H9 (cell line): ENCODE measurements around the gene TMEM106C. TPM values are rescaled to one million over a fixed set of nuclear protein-coding genes. Genes with fewer than 3 reads are reported as not detected.

Experiments
- DNase-seq: peaks from one replicate; pipeline ENCODE4 v3.0.0-alpha.2; 2017
- H2AFZ ChIP-seq: one replicate; pipeline ENCODE4 v1.6.1; 2013; ENCODE audit warnings: mild to moderate bottlenecking, low read length, control low read depth, moderate library complexity
- H2AK5ac ChIP-seq: 2 replicates; pipeline ENCODE4 v1.6.1; 2013; ENCODE audit warnings: low read length, control low read depth, mixed read lengths; ENCODE audit not compliant: insufficient read length
- H2BK120ac ChIP-seq: one replicate; pipeline ENCODE4 v1.6.1; 2013; ENCODE audit warnings: low read depth, mild to moderate bottlenecking, low read length, control low read depth, inconsistent platforms; ENCODE audit not compliant: poor library complexity, severe bottlenecking
- H2BK12ac ChIP-seq: 2 replicates; pipeline ENCODE4 v1.6.1; 2013; ENCODE audit warnings: low read length, control low read depth, mixed read lengths, low read depth; ENCODE audit not compliant: insufficient read length
- H2BK15ac ChIP-seq: 2 replicates; pipeline ENCODE4 v1.6.1; 2013; ENCODE audit warnings: low read depth, low read length, control low read depth
- H2BK20ac ChIP-seq: one replicate; pipeline ENCODE4 v1.6.1; 2013; ENCODE audit warnings: low read depth, mild to moderate bottlenecking, low read length, control low read depth, inconsistent platforms; ENCODE audit not compliant: poor library complexity, severe bottlenecking
- H2BK5ac ChIP-seq: 2 replicates; pipeline ENCODE4 v1.6.1; 2013; ENCODE audit warnings: low read length, control low read depth, mixed read lengths; ENCODE audit not compliant: insufficient read length
- H3K14ac ChIP-seq: 2 replicates; pipeline ENCODE4 v1.6.1; 2013; ENCODE audit warnings: low read length, control low read depth; ENCODE audit not compliant: insufficient read depth
- H3K18ac ChIP-seq: 2 replicates; pipeline ENCODE4 v1.6.1; 2013; ENCODE audit warnings: low read depth, mild to moderate bottlenecking, mixed read lengths, low read length, control low read depth; ENCODE audit not compliant: insufficient read length
- H3K23ac ChIP-seq: 2 replicates; pipeline ENCODE4 v1.6.1; 2013; ENCODE audit warnings: low read length, control low read depth, mixed read lengths, low read depth; ENCODE audit not compliant: insufficient read length
- H3K23me2 ChIP-seq: 2 replicates; pipeline ENCODE4 v1.6.1; 2013; ENCODE audit warnings: low read depth, mild to moderate bottlenecking, mixed read lengths, low read length, control low read depth; ENCODE audit not compliant: insufficient read length, poor library complexity, severe bottlenecking
- H3K27ac ChIP-seq: 2 replicates; pipeline ENCODE4 v1.5.1; 2013; ENCODE audit warnings: low read length, control low read depth, mixed read lengths, low read depth; ENCODE audit not compliant: insufficient read length
- H3K27me3 ChIP-seq: 2 replicates; pipeline ENCODE4 v1.6.1; 2013; ENCODE audit warnings: low read length, control low read depth, inconsistent platforms; ENCODE audit not compliant: insufficient read depth
- H3K4ac ChIP-seq: 2 replicates; pipeline ENCODE4 v1.6.1; 2013; ENCODE audit warnings: low read depth, mild to moderate bottlenecking, control low read depth, inconsistent platforms, low read length, moderate library complexity
- H3K4me1 ChIP-seq: 2 replicates; pipeline ENCODE4 v1.6.1; 2013; ENCODE audit warnings: low read length, control low read depth, inconsistent platforms; ENCODE audit not compliant: insufficient read depth
- H3K4me2 ChIP-seq: 2 replicates; pipeline ENCODE4 v1.6.1; 2013; ENCODE audit warnings: low read length, control low read depth, mixed read lengths; ENCODE audit not compliant: insufficient read length, insufficient read depth
- H3K56ac ChIP-seq: 2 replicates; pipeline ENCODE4 v1.6.1; 2013; ENCODE audit warnings: low read depth, mild to moderate bottlenecking, mixed read lengths, low read length, control low read depth; ENCODE audit not compliant: insufficient read length
- H3K79me1 ChIP-seq: 2 replicates; pipeline ENCODE4 v1.6.1; 2013; ENCODE audit warnings: low read depth, mild to moderate bottlenecking, moderate library complexity, low read length, control low read depth, inconsistent platforms; ENCODE audit not compliant: insufficient read depth, poor library complexity, severe bottlenecking
- H3K79me2 ChIP-seq: 2 replicates; pipeline ENCODE4 v1.6.1; 2013; ENCODE audit warnings: low read length, control low read depth, inconsistent platforms; ENCODE audit not compliant: insufficient read depth
- H3K9ac ChIP-seq: 2 replicates; pipeline ENCODE4 v1.6.1; 2013; ENCODE audit warnings: low read length, control low read depth, mixed read lengths; ENCODE audit not compliant: insufficient read length; ENCODE audit errors: extremely low read depth
- H3K9me3 ChIP-seq: one replicate; pipeline ENCODE4 v1.6.1; 2013; ENCODE audit warnings: low read depth, low read length, inconsistent platforms; ENCODE audit not compliant: control insufficient read depth
- H3T11ph ChIP-seq: one replicate; pipeline ENCODE4 v1.6.1; 2013; ENCODE audit warnings: mild to moderate bottlenecking, low read length, control low read depth, inconsistent platforms
- H4K20me1 ChIP-seq: one replicate; pipeline ENCODE4 v1.6.1; 2013; ENCODE audit not compliant: control insufficient read depth, insufficient read length, insufficient read depth
- H4K5ac ChIP-seq: 2 replicates; pipeline ENCODE4 v1.6.1; 2013; ENCODE audit warnings: low read depth, mild to moderate bottlenecking, mixed read lengths, low read length, control low read depth; ENCODE audit not compliant: insufficient read length
- H4K8ac ChIP-seq: replicated peaks from 2 replicates; pipeline ENCODE4 v1.6.1; 2013; ENCODE audit warnings: low read length, control low read depth, mixed read lengths, low read depth; ENCODE audit not compliant: insufficient read length
- H4K91ac ChIP-seq: 2 replicates; pipeline ENCODE4 v1.6.1; 2013; ENCODE audit warnings: low read depth, mild to moderate bottlenecking, moderate library complexity, mixed read lengths, low read length, control low read depth; ENCODE audit not compliant: insufficient read length
- H3K27ac Mint-ChIP-seq, 3 experiments: 2 replicates in 2 of 3; 3 replicates in 1 of 3; pipeline ENCODE4 v1.8.0; 2020 to 2021; ENCODE audit warnings: mixed read lengths in 3 of 3, mild to moderate bottlenecking in 1 of 3, moderate library complexity in 1 of 3
- H3K27me3 Mint-ChIP-seq: 2 replicates; pipeline ENCODE4 v1.8.0; 2021; ENCODE audit warnings: low read depth, mild to moderate bottlenecking, moderate library complexity, mixed read lengths
- H3K36me3 Mint-ChIP-seq, 3 experiments: 2 replicates in 2 of 3; 3 replicates in 1 of 3; pipeline ENCODE4 v1.8.0; 2020 to 2021; ENCODE audit warnings: low read depth in 3 of 3, mixed read lengths in 3 of 3; ENCODE audit not compliant: insufficient read depth in 1 of 3
- H3K4me1 Mint-ChIP-seq, 2 experiments: 2 replicates each; pipeline ENCODE4 v1.8.0; 2020; ENCODE audit warnings: mixed read lengths in 2 of 2
- H3K4me3 Mint-ChIP-seq, 2 experiments: 2 replicates in 1 of 2; 3 replicates in 1 of 2; pipeline ENCODE4 v1.8.0; 2020 to 2021; ENCODE audit warnings: mild to moderate bottlenecking in 2 of 2, mixed read lengths in 2 of 2, moderate library complexity in 1 of 2
- H3K9me3 Mint-ChIP-seq, 2 experiments: 2 replicates in 1 of 2; 3 replicates in 1 of 2; pipeline ENCODE4 v1.8.0; 2020; ENCODE audit warnings: mild to moderate bottlenecking in 2 of 2, mixed read lengths in 2 of 2, moderate library complexity in 1 of 2
- WGBS: extraction: QIAGEN DNeasy Blood & Tissue Kit; methylation state at CpG from one replicate; pipeline ENCODE4 v1.1.7; 2013; ENCODE audit warnings: missing lambda C conversion rate, low lambda C conversion rate, mixed read lengths; ENCODE audit not compliant: insufficient read length; ENCODE audit errors: extremely low coverage; 5-methylcytosine and 5-hydroxymethylcytosine counted together
- total RNA-seq: library from RNA; stranded (reverse); gene quantifications from 2 replicates; pipeline ENCODE4 v1.2.1, GENCODE V29; 2021
- TF ChIP-seq, protein P1 (sequence below): fragments of 200-600 bp; sonication (generic); conservative IDR thresholded peaks from 3 replicates; pipeline ENCODE4 v1.8.0; 2021; ENCODE audit warnings: antibody characterized with exemption, mild to moderate bottlenecking

TMEM106C gene
- total RNA-seq, 1 experiment from 2014 or later, result 43.7 TPM

DNA sequence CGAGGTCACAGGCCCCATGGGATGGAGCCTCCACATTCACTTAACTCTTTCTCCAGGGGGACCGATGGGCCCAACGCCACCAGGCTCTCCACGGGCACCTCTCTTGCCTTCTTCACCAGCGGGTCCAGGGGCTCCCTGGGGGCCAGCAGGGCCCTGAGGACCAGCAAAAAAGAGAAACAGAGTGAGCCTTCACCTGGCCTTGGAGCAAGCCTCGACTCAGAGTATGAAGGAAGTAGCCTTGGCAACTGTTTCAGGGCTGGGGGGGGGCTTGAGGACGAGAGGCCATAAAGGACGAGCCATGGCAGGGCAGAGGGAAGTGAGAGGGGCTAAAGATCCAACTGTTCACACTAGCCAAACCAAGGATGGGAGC lies 22.9 kb downstream of the TMEM106C start:
- no peak overlapping the region for H3K14ac ChIP-seq
- peaks cover 0 to 3% of the 10 kb centered on the region in 2 experiments; a peak in 1 of 5 replicates for H3K9me3 Mint-ChIP-seq
- peaks cover 12 to 13% of the 10 kb centered on the region in 2 experiments for H3K4me1 Mint-ChIP-seq
- no peak overlapping the region for H3K4me3 Mint-ChIP-seq
- H4K91ac ChIP-seq, result no peak overlapping the region
- H2AFZ ChIP-seq, result no peak overlapping the region
- H3K9me3 ChIP-seq, result no peaks in the 10 kb centered on the region
- no peak overlapping the region for H2BK120ac ChIP-seq
- no peak for DNase-seq
- no peak overlapping the region for H2BK20ac ChIP-seq
- no peak overlapping the region for H3K56ac ChIP-seq
- no peak overlapping the region for H2BK12ac ChIP-seq
- no peak overlapping the region for H3K9ac ChIP-seq
- TF ChIP-seq, protein P1, sequence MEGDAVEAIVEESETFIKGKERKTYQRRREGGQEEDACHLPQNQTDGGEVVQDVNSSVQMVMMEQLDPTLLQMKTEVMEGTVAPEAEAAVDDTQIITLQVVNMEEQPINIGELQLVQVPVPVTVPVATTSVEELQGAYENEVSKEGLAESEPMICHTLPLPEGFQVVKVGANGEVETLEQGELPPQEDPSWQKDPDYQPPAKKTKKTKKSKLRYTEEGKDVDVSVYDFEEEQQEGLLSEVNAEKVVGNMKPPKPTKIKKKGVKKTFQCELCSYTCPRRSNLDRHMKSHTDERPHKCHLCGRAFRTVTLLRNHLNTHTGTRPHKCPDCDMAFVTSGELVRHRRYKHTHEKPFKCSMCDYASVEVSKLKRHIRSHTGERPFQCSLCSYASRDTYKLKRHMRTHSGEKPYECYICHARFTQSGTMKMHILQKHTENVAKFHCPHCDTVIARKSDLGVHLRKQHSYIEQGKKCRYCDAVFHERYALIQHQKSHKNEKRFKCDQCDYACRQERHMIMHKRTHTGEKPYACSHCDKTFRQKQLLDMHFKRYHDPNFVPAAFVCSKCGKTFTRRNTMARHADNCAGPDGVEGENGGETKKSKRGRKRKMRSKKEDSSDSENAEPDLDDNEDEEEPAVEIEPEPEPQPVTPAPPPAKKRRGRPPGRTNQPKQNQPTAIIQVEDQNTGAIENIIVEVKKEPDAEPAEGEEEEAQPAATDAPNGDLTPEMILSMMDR, result no peak
- no peak overlapping the region for H3K27ac Mint-ChIP-seq
- H3K4me2 ChIP-seq, result no peak overlapping the region
- H3K4ac ChIP-seq, result no peak overlapping the region
- peaks cover 0 to 1% (median 0%) of the 10 kb centered on the region in 3 experiments; a peak in 1 of 7 replicates for H3K36me3 Mint-ChIP-seq
- no peak overlapping the region for H4K8ac ChIP-seq
- H3K23me2 ChIP-seq, result no peaks in the 10 kb centered on the region
- H2BK15ac ChIP-seq, result no peak overlapping the region
- H3K4me1 ChIP-seq, result no peaks in the 10 kb centered on the region
- no peak overlapping the region for H3K27ac ChIP-seq
- no peaks in the 10 kb centered on the region for H3K79me1 ChIP-seq
- H2BK5ac ChIP-seq, result no peak overlapping the region
- H3K23ac ChIP-seq, result no peak overlapping the region
- no peaks in the 10 kb centered on the region for H4K20me1 ChIP-seq
- H3K27me3 Mint-ChIP-seq, result peaks cover 84% of the 10 kb centered on the region
- no CpG with 5 or more reads among the region's 8 CpGs for WGBS
- H3K18ac ChIP-seq, result no peak overlapping the region
- no peaks in the 10 kb centered on the region for H3K79me2 ChIP-seq
- H3K27me3 ChIP-seq, result no peaks in the 10 kb centered on the region; the same call in 1 of the 2 replicates
- H4K5ac ChIP-seq, result no peak overlapping the region
- no peak overlapping the region for H2AK5ac ChIP-seq
- H3T11ph ChIP-seq, result no peak overlapping the region
